HuH-7 (cell line): ENCODE results near the gene TRAPPC11.
"Not testable (repeated sequence)": the region's sequence is repeated elsewhere in the genome, so short reads cannot be mapped to it uniquely, and the experiment has no call there.

Experiments
- DNase-seq: peaks from one replicate; pipeline ENCODE4 v3.0.0; 2011; ENCODE audit warnings: low spot score

The TRAPPC11 gene

DNA sequence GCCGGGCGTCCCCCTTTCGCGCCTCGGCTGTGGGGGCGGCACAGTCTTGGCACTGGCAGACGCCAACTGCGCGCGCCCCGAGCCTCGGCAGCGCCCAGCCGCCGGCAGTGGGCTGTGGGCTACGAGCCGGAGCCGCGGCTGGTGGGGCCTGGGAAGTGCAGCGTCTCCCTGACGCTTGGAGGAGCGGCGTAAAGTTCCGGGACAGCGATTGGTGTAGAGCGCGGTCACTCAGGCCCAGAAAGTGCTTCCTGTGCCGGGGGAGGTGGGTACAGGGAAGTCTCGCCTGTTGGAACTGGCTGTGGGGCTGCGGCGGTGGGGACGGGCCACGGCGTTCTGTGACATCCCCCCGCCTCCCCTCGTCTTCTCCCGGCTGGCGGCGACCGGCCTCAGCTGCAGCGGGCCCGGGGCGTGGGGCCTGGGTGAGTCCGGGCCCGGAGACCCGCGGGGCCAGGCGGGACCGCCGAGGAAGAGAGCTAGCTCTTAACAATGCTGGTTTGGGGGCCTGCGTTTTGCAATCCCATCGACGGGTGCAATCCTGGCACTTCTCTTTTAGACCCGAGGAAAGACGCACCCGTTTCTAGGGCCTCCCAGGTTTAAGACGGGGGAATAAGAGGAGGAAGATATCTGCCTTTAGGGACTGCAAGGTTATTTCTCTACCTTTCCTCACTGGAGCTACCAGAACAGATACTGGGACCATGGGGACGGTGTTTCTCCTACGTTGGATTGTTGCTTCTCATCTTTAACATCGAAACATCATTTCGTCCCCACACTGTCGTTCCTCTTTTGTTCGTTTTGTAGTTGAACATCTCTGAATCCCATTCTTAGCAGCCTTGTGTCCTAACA lies at the start of gene TRAPPC11, which contains the start of gene RWDD4:
Gene TRAPPC11, plus strand, starts transcription at position 265 of the 843 bp plus-strand sequence. CDS start 4,575 bp downstream, outside the sequence.
Gene RWDD4, minus strand, starts transcription at position 157 of the 843 bp plus-strand sequence. CDS start 233 bp downstream, outside the sequence.
- DNase-seq, result peak; percentile 61

DNA sequence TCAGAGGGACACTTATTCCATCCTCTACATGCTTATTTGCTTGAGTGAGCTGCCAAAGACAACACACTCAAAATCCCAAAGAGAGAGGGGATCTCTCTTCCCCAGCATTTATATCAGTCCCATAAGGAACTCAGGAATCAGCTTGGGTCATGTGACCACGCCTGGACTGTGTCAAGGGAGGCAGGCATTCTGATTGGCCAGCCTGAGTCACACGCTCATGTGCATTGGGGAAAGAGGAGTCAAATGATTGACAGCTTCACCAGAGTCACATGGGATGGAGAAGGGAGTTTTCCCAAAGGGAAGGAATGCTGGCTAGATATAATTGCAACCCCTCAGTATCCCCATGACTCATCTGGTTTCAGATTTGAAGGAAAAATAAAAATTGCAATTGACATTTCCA lies 49.1 kb upstream of the TRAPPC11 start:
- DNase-seq, result no peak

GRCh38 chr4:183610613-183611012 lies 48.5 kb upstream of the TRAPPC11 start:
- no peak for DNase-seq

- DNase-seq, result no peak
These were observed 47.8 kb upstream of the TRAPPC11 start for GRCh38 chr4:183611210-183611830.

DNA sequence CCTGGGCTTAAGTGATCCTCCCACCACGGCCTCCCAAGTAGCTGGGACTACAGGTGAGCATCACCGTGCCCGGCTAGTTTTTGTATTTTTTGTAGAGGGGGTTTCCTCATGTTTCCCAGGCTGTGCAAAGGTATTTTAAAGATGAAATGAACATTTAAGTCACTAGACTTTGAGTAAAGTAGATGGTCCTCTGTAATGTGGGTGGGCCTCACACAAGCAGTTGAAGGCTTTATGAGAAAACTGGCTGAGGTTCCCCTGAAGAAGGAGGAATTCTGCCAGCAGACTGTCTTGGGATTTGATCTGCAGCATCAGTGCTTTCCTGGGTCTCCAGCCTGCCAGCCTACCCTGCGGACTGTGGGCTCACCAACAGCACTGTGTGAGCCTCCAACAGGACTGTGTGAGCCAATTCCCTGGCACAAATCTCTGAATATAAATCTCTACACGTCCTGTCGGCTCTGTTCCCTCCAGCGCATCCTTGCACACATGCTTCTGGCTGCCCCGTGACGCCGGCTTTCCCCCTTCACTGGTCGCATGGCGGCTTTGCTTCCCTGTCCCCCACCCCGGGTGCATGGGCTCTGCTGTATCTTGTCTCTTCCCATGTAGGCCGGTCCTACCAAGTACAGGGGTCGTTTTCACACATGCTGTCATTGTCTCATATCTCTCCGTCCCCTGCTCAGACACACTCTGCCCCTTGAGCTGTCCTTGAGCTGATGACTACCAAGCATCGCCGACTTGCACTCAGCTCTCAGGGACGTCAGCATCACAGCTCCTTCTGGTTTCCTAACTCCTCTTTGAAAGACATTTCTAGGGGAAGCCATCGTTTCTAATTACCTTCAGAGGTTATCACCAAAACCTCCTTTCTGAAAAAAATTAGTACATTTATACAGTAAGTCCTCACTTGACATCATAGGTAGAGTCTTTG lies 46.5 kb upstream of the TRAPPC11 start:
- no peak for DNase-seq

GRCh38 chr4:183617075-183617474 lies 42.0 kb upstream of the TRAPPC11 start:
- no peak for DNase-seq

DNA sequence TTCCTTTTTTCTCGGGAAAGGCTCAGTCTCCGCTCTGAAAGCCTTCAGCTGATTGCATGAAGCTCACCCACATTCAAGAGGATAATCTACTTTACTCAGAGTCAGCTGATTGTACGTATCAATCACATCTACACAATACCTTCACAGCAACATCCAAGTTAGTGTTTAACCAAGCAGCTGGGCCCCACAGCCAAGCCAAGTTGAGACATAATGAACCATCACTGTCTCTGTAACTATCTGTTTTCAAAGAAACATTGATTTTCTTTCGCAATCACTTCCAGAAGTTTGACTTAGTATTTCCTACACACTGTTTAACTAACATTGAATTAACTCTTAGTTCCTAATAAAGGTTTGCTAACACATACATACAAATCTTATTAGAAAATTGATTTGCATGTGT lies 40.4 kb upstream of the TRAPPC11 start:
- no peak for DNase-seq

DNA sequence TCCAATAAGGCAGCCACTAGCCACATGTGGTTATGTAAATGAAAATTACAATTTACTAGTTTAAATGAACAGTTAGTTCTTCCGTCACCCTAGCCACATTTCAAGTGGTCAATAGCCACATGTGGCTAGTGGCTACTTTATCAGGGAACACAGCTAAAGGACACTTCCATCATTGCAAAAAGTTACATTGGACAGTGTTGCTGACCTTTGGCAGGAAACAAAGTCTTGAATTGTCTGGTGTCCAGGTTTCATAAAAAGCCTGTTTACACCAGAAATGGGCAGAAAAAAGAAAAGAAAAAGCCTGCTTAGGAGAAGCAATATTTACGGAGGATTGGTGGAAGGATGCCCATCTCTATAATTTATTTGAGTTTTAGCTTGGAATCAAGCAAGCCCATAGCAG lies 38.7 kb upstream of the TRAPPC11 start:
- no peak for DNase-seq

DNA sequence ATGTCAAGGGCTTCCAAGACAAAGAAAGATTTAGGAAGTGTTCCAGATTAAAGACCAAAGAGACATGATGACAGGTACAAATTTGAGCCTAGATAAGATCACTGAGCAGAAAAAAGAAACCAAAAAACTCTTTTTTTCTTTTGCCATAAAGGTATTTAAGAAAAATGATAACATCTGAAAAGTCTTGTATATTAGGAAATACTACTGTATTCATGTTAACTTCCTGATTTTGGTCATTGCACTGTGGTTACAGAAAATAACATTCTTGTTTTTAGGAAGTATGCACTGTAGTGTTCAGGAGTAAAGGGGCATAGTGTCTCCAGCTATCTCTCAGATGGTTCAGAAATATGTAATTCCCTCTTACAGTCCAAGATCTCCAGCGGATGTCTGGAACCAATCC lies 37.2 kb upstream of the TRAPPC11 start:
- DNase-seq, result no peak

- no peak for DNase-seq
These were observed 34.5 kb upstream of the TRAPPC11 start for GRCh38 chr4:183624548-183624947.

- no peak for DNase-seq
These were observed 32.9 kb upstream of the TRAPPC11 start for GRCh38 chr4:183626168-183626567.

DNA sequence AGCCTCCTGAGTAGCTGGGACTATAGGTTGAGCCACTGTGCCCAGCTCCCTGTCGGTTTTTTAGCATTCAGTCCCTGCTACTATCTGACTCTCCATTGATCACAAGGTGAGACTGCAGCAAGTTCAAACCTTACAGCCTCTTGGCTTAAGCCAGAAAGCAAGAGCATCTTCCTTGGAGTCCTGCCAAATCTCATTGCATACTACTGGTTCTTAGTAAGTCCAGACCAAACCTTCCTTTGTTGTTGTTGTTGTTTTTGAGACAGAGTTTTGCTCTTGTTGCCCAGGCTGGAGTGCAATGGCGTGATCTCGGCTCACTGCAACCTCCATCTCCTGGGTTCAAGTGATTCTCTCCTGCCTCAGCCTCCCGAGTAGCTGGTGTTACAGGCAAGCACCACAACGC lies 31.8 kb upstream of the TRAPPC11 start:
- DNase-seq, result not testable (repeated sequence)

DNA sequence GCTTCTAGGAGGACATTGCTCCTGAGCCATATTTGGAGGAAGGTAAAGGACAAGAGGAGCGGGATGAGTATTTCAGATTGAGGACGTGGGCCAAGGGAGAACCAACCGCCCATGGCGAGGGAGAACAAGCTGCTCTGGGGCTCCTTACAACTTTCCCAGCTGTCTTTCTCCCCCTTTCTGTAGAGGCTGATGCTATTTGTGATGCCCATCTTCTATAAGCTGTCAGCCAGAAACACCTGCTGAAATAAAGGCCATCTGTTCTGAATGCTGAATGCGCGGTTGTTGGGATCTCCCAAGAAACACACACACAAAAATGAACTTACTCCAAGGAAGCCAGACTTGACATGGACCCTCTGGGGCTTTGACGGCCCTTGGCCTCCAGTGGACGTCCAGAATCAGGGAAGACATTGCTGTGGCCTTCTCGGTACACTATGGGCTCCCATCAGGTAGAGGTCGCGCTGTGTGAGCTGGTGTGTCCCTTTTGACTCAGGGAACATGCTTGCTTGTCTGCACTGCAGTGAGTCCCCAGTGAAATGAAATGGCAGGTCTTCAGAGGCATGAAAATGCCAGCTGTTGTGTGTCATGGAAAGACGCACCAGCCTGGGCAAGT lies 31.0 kb upstream of the TRAPPC11 start:
- DNase-seq, result no peak

DNA sequence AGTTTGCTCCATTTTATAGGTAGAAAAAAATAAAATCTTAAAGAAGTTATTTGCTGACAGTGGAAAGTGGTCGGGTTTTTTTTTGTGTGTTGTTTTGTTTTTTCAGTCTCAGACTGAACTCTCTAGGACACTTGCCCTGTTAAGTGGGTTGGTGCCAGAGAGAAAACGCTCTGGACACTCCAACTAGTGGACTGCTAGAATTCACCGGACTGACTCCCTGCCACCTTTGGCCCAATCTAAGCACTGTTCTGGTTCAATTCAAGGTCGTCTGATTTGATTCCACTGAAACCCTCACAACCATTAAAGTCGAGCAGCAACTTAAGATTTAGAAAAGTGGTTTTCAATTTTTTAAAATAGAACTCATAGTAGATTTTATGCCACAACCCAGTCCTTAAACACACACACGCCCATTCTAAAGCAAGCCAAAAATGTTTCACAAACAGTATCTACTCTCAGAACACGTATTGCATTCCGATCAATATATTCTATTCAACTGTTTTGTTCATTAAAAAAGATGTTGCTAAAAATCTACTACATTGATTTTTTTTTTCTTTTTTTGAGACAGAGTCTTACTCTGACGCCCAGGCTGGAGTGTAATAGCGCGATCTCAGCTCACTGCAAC lies 27.4 kb upstream of the TRAPPC11 start:
- no peak for DNase-seq

DNA sequence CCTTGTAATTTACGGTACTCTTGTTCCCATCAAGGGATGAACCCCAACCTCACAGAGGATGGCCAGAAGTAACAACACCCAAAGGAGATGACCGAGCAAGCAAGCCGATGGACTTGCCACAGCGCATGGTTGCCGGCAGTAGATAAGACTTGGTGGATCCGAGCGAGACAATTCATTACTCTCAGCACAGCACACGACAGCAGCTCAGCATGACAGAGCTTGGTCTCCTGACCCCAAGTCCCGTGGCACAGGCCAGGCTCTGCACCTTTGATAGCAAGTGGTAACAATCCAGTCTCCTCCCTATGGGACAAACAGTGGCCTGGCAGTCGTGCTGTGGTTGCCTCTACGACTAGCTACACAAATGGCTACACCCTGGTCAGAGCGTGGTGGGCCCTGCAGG lies 26.4 kb upstream of the TRAPPC11 start:
- no peak for DNase-seq

GRCh38 chr4:183633476-183634400 lies 25.4 kb upstream of the TRAPPC11 start:
- no peak for DNase-seq

GRCh38 chr4:183635321-183635720 lies 23.8 kb upstream of the TRAPPC11 start:
- no peak for DNase-seq

- DNase-seq, result no peak
These were observed 23.4 kb upstream of the TRAPPC11 start for GRCh38 chr4:183635741-183636140.

GRCh38 chr4:183636503-183636902 lies 22.6 kb upstream of the TRAPPC11 start:
- DNase-seq, result no peak

- DNase-seq, result no peak
These were observed 22.2 kb upstream of the TRAPPC11 start for GRCh38 chr4:183636923-183637322.
